ENCODE data around the gene TYRP1. TPM values are rescaled to one million over a fixed set of nuclear protein-coding genes. Genes with fewer than 3 reads are reported as not detected.

TYRP1 gene
- total RNA-seq, 1 experiment from 2014 or later, result 1.1 TPM

- DNase-seq (ENCODE audit: low read depth), result no peak
These were observed 3.9 kb downstream of the TYRP1 start for GRCh38 chr9:12696931-12697622.

GRCh38 chr9:12697719-12698118, 4.5 kb downstream of the TYRP1 start:
- DNase-seq (ENCODE audit: low read depth), result no peak

- DNase-seq (ENCODE audit: low read depth), result peak; percentile 38
These were observed 5.1 kb downstream of the TYRP1 start for GRCh38 chr9:12698266-12698665.

GRCh38 chr9:12698986-12699385, 5.8 kb downstream of the TYRP1 start:
- DNase-seq (ENCODE audit: low read depth), result no peak

GRCh38 chr9:12699529-12699928, 6.3 kb downstream of the TYRP1 start:
- no peak for DNase-seq (ENCODE audit: low read depth)

- DNase-seq (ENCODE audit: low read depth), result no peak
These were observed 7.9 kb downstream of the TYRP1 start for GRCh38 chr9:12701126-12701525.

GRCh38 chr9:12702160-12702758, 9.1 kb downstream of the TYRP1 start:
- DNase-seq (ENCODE audit: low read depth), result peak; percentile 59

GRCh38 chr9:12703996-12704395, 10.8 kb downstream of the TYRP1 start:
- no peak for DNase-seq (ENCODE audit: low read depth)

- no peak for DNase-seq (ENCODE audit: low read depth)
These were observed 12.7 kb downstream of the TYRP1 start for GRCh38 chr9:12705738-12706391.

- DNase-seq (ENCODE audit: low read depth), result peak; percentile 79
These were observed 15.5 kb downstream of the TYRP1 start for GRCh38 chr9:12708562-12709298.

GRCh38 chr9:12712532-12712931, 19.3 kb downstream of the TYRP1 start:
- DNase-seq (ENCODE audit: low read depth), result no peak

- DNase-seq (ENCODE audit: low read depth), result no peak
These were observed 22.1 kb downstream of the TYRP1 start for GRCh38 chr9:12715268-12715667.

GRCh38 chr9:12716823-12717600, 23.8 kb downstream of the TYRP1 start:
- DNase-seq (ENCODE audit: low read depth), result no peak

- no peak for DNase-seq (ENCODE audit: low read depth)
These were observed 24.7 kb downstream of the TYRP1 start for GRCh38 chr9:12717907-12718306.

- DNase-seq (ENCODE audit: low read depth), result peak; percentile 64
These were observed 25.4 kb downstream of the TYRP1 start for GRCh38 chr9:12718482-12719026.

GRCh38 chr9:12719431-12719830, 26.2 kb downstream of the TYRP1 start:
- DNase-seq (ENCODE audit: low read depth), result peak; percentile 45

GRCh38 chr9:12720551-12720950, 27.4 kb downstream of the TYRP1 start:
- DNase-seq (ENCODE audit: low read depth), result no peak

- DNase-seq (ENCODE audit: low read depth), result no peak
These were observed 28.9 kb downstream of the TYRP1 start for GRCh38 chr9:12722131-12722530.

- DNase-seq (ENCODE audit: low read depth), result no peak
These were observed 30.3 kb downstream of the TYRP1 start for GRCh38 chr9:12723409-12724028.

- no peak for DNase-seq (ENCODE audit: low read depth)
These were observed 33.6 kb downstream of the TYRP1 start for GRCh38 chr9:12726795-12727194.

GRCh38 chr9:12730198-12730597, 37.0 kb downstream of the TYRP1 start:
- DNase-seq (ENCODE audit: low read depth), result no peak

Data from RPMI7951 (cell line).